ENCODE results near the gene COMTD1.
"Not testable (repeated sequence)": the region's sequence is repeated elsewhere in the genome, so short reads cannot be mapped to it uniquely, and the experiment has no call there.

COMTD1 gene

DNA sequence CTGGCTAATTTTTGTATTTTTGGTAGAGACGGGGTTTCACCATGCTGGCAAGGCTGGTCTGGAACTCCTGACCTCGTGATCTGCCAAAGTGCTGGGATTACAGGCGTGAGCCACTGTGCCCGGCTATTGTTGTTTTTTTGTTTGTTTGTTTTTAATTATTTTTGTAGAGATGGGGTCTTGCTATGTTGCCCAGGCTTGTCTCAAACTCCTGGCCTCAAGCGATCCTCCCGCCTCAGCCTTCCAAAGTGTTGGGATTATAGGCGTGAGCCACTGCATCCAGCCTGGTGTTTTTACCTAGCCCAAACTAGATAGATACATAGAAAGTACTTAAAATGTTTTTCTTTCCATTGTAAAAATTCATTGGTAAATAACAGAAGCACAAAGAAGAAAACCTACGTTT lies 14.3 kb downstream of the COMTD1 start:
- not testable (repeated sequence) for DNase-seq (ENCODE audit: low read depth)

DNA sequence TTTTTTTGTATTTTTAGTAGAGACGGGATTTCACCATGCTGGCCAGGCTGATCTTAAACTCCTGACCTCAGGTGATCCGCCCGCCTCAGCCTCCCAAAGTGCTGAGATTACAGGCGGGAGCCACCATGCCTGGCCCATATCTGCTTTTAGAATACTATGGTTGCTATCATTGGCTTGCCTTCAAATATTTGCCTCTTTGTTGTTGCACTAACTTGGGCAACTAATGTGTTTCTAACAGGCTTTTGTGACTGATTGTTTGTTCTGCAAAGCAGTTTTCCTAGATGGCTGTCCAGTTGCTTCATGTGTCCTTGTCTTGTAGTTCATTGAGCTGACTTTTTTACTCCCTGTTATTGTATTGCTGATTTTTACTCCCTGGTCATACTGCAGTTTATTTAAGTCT lies 15.5 kb downstream of the COMTD1 start:
- no peak for DNase-seq (ENCODE audit: low read depth)

DNA sequence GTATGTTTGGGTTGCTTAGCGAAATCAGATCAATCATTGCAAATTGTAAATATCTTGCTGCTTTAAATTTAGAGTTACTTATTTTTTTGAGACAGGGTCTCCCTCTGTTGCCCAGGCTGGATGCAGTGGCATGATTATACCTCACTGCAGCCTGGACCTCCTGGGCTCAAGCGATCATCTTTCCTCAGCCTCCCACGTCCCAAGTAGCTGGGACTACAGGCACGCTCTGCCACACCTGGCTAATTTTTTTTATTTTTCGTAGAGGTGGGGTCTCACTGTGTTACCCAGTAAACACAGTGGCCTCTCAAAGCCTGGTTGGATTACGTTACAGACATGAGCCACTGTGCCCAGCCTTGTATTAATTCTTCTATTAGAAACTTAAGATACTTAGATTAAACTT lies 23.4 kb downstream of the COMTD1 start:
- no peak for DNase-seq (ENCODE audit: low read depth)

DNA sequence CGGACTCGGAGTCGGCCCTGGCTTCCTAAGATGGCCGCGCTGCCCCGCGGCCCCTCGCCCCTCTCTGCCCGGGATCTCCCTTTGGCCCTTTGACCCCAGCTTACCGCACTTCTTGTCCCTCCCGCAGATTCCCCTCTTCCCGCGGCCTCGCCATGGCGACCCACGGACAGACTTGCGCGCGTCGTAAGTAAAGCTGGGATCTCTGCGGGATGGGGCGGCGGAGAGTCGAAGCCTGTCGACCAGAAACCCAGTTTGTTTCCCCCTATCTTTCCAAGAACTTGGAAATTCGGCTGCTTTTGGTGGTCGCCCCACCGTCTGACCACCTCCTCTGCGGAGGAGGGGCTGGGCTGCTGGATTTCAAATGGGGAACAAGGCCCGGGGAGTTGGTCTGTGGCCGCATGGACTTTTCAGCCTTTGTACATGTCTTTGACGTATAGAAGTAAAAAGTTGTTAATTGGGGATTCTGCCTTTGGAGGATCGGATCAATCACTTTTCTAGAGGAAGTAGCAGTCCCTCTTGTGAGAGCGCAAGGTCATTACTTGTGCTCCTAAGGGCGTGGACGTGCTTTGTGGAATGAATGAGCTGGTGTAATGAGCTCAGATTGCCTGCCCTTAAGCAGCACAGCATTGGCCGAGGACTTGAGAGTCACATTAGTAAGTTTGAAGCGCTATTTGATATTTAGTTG lies 24.6 kb downstream of the COMTD1 start:
- no peak for DNase-seq (ENCODE audit: low read depth)

DNA sequence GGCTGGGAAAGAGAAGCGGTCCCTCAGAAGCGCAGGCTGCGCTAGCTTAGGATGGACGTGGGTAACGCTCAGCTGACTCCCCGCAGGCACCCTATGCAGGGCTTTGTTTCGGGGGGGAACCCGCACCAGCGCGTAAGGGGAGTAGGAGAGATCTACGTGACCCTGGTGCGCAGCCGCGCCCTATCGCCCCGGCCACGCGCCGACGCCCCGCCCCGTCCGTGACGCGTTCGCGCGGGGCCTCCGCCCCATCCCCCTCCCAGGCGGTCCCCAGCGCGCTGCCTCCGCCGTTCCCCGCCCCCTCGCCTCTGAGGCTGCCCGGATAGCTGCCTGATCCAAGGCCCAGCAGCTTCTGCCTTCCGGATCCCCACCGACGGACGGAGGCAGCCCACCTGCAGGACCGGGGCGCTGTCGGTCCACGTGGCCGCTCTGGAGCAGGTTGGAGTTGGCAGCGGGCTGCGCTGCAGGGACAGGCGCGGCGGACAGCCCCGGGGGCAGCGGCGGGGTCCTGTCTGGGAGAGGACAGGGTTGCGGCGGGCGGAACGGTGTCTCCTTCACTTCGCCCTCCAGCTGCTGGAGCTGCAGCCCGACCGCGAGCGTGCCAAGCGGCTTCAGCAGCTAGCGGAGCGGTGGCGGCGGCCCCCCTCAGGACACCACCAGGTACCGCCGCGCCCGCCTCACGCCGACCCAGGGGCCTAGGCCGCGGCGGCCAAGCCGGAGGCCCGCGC lies 25.3 kb downstream of the COMTD1 start, which contains the start of gene VDAC2:
Gene VDAC2 (plus strand): TSS at position 515 of the 725 bp plus-strand sequence. CDS start 363 bp downstream, outside the sequence.
- peak; percentile 90 for DNase-seq (ENCODE audit: low read depth)

DNA sequence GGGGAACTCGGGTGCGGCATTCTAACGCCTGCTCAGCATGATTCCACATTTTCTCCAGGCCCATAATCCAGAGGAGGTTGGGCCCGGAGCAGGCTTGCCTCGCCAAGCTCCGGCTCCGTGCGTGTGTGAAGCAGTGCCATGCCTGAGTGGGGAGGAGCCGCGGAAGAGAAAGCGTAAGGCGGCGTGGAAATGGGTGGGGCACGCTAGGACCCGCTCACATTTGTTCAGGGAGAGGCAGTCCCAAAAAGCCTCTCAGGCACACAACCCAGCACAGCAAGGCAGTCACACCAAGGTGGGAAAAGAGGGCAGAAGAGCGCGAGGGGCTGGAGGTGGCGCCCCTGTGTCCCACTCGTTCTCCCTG lies 25.9 kb downstream of the COMTD1 start:
- peak; percentile 57 for DNase-seq (ENCODE audit: low read depth)

DNA sequence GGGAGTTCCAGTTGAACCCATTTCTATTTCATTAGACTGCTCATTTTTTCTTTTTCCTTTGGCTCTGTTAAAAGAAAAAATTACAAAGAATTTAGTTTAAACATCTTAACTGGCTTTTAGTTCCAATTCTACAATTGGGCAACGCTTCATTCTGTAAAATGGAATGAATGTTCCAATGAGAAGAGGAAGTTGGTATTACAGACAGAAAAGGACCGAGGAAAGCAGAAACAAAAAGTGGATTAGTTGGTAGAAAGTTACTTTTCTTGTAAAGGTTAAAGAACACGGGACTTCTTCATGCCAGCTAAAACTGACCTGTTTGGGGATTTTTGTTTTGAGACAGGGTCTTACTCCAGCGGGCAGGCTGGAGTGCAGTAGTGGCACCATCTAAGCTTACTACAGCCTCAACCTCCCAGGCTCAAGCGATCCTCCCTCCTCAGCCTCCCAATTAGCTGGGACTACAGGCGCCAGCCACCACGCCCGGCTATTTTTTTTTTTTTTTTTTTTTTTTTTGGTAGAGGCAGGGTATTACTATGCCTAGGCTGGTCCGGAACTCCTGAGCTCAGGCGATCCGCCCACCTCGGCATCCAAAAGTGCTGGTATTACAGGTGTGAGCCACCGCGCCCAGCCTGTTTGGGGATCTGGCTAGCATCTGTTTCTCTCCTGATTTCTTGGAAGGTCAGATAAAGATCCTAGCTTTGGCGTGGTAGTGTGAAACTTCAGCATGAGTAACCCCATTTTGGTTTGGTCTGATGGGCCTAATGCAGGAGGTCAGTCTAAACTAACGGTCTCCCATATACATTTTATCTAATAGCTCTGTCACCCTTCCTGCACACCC lies 26.5 kb downstream of the COMTD1 start:
- no peak for DNase-seq (ENCODE audit: low read depth)

DNA sequence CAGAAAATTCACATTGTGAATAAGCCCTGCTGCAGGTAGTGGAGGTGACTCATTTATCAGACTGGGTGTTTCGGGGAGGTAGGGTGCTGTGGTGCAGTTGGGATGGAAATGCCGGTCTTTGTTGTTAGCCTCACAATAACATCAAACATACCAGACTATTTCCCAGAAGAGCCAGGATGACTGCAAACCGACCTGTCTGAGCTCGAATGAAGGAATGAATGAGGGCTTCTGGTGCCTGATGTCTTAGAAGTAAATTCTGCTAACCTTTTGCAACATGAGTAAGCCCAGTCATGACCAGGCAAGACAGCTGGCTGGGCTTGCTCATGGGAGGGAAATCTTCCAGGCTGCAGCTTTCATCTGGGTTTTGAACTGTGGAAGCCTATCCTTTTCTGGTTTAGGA lies 27.6 kb downstream of the COMTD1 start:
- no peak for DNase-seq (ENCODE audit: low read depth)

DNA sequence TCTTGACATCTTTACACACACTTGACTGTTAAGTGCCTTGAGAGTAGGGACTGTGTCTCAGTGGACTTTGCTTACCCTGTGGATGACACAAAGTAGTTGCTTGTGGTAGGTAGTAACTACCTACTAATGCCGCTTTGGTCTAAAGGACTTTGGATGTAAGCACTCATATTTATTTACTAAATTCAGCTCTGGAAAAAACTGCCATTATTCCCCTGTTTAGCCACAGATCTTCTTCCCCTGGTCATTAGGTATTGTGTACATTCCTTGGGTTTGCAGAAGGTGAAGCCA lies 28.0 kb downstream of the COMTD1 start:
- DNase-seq (ENCODE audit: low read depth), result no peak

DNA sequence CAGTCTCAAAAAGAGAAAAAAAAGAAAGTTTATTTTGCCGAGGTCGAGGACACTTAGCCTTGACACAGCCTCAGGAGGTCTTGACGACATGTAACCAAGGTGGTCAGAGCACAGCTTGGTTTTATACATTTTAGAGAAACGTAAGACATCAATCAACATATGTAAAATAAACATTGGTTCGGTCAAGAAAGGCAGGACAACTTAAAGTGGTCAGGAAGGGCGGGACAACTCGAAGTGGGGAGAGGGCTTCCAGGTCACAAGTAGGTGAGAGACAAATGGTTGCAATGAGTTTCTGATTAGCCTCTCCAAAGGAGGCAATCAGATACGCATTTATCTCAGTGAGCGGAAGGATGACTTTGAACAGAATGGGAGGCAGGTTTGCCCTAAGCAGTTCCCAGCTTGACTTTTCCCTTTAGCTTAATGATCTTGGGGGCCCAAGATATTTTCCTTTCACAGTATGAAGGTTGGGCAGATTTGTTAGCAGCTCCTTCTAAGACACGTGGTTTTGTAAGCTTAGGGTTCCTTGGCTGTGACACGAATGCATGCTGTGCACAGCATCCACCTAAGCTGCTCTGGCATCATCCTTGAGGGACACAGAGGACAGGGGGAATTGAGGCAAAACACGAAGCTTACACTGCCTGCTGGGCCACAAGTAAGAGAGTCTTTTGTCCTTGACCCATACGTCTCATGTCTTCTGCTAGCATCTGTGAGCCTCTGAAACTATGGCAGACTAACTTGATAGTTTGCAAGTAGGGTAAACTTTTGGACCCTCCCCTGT lies 28.5 kb downstream of the COMTD1 start:
- DNase-seq (ENCODE audit: low read depth), result no peak

DNA sequence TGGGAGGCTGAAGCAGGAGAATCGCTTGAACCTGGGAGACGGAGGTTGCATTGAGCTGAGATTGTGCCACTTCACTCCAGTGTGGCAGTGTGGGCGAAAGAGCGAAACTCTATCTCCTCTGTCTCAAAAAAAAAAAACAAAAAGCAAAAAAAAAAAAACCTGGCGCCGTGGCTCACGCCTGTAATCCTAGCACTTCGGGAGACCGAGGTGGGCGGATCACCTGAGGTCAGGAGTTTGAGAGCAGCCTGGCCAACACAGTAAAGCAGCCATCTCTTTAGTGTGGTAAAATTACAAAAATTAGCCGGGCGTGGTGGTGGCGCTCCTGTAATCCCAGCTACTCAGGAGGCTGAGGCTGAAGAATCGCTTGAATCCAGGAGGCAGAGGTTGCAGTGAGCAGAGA lies 29.1 kb downstream of the COMTD1 start:
- not testable (repeated sequence) for DNase-seq (ENCODE audit: low read depth)

DNA sequence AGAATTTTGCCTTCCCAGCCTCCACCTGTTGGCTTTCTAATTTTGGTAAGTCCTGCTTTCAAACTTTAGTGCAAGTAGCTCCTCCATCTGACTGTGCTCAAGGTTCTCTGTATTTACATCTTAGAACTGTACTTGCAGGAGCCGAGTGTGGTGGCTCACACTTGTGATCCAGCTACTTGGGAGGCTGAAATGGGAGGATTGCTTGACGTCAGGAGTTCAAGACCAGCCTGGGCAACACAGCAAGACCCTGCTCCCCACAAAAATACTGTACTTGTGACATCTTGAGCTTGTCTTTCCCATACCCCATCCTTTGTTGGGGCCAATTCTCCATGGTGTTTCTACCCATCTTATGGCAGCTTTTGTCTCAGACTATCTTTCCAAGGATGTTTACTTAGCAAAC lies 29.8 kb downstream of the COMTD1 start:
- DNase-seq (ENCODE audit: low read depth), result no peak

DNA sequence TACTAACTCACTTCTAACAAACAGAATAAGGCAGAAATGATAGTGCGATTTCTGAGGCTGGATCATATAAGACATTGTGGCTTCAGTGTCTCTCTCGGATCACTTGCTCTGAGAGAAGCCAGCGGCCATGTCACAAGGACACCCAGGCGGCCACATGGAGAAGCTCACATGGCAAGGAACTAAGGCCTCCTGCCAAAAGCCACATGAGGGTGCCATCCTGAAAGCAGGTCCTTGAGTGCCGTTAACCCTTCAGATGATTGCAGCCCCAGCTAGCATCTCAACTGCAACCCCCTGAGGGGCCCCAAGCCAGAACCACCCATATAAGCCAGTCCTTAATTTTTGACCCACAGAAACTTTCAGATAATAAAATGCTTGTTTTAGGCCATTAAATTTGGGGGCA lies 32.0 kb downstream of the COMTD1 start:
- DNase-seq (ENCODE audit: low read depth), result no peak

DNA sequence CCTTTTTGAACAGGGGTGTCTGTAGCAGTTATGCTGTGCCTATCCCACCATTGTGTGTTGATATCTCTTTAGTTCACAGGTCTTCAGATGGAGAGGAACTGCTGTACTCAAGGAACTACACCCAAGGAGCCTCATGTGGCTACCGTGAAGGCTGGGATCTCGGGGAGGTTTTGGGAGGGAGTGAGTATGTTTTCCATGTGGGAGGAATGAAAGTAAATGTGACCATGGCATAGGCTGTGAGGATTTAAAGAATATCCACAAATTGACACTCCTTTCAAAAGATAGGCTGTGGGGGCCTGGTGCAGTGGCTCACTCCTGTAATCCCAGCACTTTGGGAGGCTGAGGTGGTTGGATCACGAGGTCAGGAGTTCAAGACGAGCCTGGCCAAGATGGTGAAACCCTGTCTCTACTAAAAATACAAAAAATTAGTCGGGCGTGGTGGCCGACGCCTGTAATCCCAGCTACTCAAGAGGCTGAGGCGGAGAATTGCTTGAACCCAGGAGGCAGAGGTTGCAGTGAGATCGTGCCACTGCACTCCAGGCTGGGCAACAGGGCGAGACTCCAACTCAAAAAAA lies 32.6 kb downstream of the COMTD1 start:
- not testable (repeated sequence) for DNase-seq (ENCODE audit: low read depth)

DNA sequence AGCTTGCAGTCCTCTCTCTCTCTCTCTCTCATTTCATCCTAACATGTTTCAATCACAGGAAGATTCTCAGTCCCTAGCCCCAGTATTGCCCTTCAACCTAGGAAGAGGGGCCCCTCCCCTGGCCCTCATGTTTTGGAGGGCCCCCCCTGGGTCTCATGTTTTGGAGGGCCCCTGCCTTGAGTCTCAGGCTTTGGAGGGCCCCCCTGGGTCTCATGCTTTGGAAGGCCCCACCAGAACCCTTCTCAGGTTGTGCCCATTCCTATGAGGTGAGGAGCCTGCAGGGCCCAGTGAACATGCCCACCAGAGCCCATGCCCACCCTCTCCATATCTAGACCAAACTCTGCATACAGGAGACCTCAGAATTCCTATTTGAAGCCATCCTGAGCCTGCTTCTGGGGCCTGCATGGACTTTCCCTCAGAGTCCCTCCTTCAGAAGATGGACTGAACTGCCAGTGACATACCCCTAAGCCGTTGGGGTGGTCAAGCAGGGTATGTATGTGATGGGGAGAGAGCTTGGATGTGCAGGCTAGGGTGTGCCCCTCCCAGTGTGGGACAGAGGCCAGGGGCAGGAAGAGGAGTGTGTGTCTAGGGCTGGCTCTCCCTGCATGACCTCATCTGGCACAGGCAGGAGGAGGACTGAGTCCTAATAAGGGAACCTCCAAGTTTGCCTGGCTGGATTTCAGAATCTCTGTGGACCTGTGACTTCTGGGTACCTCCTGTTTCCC lies 33.3 kb downstream of the COMTD1 start:
- DNase-seq (ENCODE audit: low read depth), result no peak

DNA sequence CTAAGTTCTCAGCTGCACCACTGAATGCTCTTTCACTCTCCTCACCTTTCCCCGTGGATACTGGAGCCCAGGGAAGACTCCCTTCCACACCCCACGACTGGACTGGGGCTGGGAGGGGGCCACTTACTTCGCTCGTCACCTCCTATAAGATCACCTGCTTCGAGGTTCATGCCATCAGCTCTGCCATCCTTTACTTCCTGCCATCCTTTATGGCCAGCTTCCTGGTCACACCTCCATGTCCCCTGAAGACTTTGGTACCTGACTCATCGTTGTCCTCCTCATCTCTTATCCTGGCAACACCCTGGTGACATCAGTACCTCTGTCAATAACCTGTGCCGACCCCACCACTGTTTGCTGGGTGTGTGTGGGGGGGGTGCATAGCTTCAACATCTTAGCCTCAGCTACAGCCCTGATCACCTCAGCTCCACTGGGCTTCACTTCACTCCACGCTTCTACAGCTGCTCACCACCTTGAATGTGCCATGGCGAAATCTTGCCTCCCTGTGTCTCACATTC lies 33.9 kb downstream of the COMTD1 start:
- no peak for DNase-seq (ENCODE audit: low read depth)

DNA sequence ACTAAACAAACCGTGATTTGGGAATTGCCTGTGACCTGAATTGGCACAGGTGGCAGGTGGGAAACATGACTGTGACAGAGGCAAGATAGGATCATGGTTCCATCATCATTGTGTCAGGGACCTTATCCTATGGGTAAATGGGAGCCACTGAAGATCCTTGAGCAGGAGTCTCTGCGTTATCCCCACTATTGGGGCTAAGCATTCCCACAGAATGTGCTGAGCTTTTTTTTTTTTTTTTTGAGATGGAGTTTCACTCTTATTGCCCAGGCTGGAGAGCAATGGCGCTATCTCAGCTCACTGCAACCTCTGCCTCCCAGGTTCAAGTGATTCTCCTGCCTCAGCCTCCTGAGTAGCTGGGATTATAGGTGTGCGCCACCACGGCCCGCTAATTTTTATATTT lies 35.8 kb downstream of the COMTD1 start:
- DNase-seq (ENCODE audit: low read depth), result not testable (repeated sequence)

DNA sequence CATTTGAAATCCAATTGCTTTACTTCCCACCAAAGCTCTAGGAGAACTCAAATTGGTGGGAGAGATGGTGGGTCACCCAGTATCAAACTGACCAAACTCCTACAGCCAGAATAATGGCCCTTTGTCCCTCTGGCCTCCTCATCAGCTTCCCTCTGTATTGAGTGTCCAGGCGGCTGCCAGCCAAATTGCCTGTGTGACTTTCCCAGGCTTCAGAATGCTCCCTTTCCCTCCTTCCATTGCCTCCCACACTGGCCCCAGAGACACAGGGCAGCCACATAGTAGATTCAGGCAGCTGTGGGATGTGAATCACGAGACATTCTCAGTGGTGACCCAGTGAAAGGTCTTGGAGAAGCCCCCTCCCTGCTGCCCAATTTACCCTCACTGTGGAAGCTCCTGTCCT lies 37.9 kb downstream of the COMTD1 start:
- no peak for DNase-seq (ENCODE audit: low read depth)

DNA sequence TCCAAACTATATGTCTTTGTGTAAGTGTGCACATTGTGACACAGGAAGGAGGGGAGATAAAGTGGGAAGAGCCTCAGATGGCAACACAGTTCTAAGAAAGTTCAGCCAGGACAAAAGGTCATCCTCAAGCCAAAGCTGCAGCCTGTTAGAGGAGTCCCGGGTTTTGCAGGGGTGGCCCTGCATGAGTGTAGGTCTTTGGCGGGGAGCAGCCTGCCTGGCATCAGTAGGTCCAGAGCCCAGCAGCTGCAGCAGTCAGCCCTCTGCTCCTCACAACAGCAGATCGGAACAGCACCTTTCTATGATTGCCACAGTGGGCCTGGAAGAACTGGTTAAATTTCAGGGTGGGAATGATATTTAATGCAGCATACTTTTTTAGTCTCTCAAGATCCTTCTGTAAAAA lies 38.7 kb downstream of the COMTD1 start:
- no peak for DNase-seq (ENCODE audit: low read depth)

DNA sequence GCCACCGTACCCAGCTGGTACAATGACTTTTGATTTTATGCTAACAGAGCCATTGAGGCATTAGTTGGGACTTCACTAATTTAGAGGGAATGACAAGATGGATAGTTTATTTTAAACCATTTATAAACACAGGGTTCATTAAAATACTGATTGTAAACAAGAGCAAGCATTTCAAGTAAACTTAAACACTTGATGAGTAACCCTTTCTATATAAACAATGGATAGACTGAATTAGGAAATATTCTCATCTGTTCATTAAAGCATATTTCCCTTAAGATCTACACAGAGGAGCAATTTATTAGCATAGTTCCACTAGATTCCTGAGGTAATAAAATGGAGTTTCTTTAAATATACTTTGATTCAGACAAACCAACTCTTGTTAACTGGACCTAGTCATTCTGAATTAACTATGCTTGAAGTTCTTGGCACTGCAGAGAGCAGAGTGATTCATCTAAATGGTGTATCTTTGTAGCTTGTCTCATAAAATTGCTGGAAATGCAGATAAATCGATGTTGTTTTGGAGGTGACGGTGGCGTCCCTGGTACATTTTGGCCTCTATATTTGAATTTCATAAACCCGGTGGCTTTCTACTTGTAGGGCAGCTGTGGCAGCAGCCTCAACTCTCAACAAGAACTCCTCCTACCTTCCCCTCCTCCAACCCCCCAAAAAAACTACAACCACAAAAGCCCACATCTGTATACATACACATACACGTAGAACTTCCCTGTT lies 40.6 kb downstream of the COMTD1 start:
- DNase-seq (ENCODE audit: low read depth), result no peak
